ENCODE measurements around the gene ITGA5.

ITGA5 gene

DNA sequence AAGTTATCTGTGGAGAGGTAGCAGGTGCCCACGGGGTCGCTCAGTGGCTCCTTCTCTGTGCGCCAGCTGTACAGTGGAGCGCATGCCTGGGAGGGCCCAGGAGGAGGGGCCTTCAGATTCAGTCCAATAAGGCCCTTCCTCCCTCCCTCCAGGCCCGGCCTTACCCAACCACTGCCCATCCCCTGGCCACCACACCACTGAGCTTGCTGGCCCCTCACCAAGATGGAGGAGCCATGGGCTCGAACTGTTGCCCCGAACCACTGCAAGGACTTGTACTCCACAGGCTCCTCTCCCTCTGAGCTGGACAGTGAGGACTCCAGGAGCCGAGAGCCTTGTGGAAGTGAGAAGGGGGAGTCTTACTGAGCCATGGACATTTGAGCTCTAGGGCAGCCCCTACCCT, 9.8 kb downstream of the ITGA5 start:
- FAIRE-seq = no peak

DNA sequence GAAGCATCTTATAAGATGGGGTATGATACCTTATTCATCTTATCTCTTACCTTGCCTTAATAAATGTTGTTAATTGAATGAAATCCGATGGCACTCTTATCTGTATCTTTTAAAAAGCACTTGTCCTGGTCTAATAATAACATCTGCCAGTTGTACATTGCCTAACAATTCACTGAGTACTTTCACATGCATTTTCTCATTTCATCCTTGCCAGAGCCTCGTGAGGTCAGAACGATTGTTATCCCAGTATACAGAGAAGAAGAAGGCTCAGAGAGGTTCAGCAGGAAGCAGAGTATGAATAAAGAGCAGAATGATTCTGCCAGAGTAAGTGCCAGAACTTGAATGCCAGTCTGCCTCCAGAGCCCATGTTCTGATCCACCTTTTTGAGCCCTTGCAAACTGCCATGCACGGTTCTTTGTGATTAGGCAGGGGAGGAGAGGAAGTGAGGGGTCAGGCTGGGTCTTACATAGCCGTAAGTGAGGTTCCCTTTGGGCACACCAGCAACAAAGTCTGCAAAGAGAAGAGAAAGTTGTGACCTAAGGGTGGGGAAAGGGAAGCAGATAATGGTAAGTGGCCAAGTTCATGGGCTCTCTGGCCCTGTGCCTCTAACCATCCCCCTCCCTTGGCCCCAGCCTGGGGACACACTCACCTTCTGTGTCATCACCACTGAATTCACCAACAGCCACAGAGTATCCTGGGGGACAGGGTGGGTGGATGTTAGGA, 11.7 kb downstream of the ITGA5 start:
- no peak for FAIRE-seq

DNA sequence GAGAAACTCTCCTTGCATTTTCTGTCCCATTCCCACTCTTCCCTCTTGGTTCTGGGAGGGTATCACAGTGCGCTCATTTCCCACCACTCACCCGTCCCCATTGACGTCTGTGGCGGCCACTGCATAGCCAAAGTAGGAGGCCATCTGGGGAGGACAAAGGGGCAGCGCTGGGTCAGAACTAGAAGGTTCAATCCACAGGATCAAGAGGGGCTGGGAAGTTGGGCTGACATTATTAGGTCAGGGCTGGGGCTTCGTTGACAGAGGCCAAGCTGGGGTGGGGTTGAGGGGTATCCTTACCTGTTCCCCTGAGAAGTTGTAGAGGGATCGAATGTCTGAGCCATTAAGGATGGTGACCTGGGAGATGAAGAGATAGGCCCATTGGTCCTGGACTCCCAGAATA, 13.5 kb downstream of the ITGA5 start:
- no peak for FAIRE-seq

DNA sequence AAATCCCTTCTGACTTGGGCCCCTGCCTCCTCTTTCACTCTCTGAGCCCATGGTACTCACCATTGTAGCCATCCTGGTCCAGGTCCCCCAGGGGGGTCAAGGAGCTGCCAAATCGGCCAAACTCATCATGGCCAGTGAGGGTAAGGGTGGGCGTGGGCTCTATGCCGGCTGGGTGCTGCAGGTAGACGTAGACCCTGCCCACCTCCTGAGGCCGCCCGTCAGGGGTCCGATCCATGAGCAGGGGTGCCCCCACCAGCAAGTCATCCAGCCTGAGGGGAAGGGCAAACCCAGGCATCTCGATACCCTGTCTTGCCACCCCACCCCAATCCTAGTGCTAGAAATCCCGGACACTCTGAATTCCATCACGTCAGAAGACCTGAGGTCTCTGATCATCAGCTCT, 14.0 kb downstream of the ITGA5 start:
- FAIRE-seq = no peak

DNA sequence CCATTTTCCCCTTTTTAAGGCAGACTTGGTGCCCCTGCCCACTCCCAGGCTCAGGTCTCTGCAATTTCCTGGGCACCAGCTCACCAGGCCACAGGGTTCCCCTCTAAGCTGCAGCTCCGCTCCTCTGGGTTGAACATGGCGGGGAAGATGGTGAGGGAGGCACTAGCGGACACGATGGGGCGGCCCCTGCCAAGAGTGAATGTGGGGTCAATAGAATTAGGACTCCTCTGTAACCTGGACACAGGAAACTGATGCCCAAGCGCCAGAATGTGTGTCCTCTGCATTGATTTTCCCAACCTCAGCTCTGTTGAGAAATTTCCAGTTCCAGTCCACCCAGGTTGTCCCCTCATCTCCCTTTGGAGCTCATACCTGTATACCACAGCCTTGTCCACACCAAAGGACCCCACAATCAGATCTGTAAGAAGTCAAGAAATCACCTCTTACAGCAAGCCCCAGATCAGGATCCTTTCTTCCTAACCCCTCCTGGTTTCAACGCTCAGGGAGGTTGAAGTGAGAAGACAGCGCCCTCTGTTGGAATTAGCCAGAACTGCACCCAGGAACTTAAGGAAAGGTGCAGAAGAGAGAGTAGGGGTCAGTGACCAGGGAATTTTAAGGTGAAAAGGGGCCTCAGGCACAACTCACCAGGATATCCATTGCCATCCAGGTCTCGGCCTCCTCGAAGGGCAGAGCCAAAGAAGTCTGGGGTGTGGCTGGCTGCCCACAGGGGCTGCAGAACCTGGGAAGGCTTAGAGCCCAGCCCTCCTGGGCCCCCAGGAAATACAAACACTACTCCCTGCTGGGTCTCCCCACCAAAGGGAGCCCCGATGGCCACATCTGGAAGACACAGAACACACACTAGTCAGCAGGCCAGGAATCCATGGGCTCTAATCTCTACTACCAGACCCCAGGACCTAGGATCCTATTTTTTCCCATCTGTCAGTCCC, 14.7 kb downstream of the ITGA5 start:
- no peak for FAIRE-seq

DNA sequence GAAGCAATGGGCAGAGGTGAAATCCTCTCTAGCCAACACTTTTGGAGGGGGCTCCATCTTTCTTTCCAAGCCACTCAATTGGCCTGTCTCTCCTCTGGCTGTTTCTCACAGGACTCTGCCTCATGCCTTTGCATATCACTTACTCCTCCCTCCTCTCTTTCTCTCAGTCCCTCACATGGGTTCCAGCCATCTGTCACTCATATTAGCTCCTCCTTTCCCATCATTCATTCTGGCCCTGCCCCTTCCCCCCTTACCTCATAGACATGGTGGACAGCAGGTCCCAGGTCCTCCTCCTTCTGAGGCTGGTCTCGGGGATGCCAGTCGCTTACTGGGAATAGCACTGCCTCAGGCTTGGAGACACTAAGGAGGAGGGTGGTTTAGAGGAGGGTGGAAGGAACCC, 17.9 kb downstream of the ITGA5 start:
- FAIRE-seq = no peak

DNA sequence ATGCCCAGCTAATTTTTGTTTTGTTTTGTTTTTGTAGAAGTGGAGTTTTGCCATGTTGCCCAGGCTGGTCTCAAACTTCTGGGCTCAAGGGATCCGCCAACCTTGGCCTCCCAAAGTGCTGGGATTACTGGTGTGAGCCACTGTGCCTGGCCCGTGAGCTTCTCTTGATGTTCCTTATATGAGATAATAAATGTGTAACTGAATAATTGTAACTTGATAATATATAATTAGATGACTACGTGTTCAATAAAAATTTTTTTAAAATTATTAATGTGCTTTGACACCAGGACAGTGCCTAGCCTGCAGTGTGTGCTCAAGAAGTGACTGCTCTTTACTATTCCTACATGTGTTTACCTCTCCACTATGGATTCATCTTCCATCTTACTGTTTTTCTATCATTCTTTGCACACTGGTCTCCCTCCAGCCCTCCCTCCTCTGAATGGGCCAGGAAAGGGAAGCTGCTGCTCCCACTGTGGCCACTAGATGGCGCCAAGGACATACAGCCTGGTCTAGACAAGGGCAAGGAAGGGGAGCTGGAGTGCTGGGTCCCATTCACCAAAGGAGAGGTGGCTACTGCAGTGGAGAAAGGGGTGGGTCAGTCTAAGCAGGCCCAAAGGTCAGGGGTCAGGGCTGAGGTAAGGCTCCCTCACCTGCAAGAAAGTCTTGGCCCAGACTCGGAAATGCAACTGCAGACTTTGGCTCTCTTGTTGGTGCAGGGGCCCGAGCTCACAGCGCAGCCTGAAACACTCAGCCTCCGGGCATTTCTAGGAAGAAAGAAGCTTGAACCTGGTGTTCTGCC, 19.9 kb downstream of the ITGA5 start:
- peak; percentile 25 for FAIRE-seq

DNA sequence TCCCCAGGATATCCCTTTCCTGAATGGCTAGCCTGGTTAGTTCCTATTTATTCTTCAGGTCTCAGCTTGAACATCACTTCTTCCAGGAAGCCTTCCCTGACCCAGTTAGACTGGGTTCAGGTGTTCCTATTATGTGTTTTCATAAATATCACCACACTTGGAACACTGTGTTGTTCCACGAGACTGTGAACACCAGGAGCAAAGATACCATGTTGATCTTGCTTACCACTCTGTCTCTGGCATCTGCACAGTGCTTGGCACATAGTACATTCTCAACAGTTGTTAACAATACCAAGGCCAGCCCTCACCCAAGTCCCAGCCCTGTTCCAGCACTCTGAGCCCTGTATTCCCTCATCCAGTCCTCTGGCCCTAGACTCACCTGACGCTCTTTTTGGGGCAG, 20.8 kb downstream of the ITGA5 start:
- FAIRE-seq = no peak

DNA sequence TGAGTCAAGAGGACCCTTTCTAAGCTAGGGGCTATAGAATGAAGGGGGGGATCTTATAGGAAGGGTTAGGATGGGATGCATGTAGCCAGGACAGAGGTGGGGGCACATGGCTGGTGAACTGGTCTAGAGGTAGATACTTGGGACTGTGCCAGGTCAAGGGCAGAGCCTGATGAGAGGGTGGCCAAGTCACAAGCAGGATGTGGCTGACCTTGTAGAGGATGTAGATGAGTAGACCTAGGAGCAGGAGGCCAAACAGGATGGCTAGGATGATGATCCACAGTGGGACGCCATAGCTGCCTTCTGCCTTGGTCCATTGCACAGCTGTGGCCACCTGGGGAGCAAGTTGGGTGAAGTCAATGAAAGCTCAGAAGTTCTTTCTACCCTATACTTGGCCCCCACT, 21.9 kb downstream of the ITGA5 start:
- no peak for FAIRE-seq

DNA sequence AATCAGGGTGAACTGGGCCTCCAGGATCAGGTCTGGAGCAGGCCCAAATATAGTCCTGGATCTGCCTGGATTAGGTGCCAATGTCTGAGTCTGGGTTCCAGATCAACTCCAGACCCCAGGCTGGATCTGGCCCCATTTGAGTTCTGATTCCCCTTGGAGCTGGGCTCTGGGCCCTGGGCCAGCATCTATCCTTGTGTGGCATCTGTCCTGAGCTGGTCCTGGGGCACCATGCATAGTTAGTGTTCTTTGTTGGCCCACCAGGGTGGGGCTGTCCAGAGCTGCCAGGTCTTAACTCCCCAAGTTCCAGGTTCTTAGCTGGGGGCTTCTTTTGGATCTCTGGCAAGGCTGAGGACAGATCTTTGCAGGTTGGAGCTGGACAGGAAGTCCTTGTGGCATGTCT, 23.5 kb downstream of the ITGA5 start:
- no peak for FAIRE-seq

DNA sequence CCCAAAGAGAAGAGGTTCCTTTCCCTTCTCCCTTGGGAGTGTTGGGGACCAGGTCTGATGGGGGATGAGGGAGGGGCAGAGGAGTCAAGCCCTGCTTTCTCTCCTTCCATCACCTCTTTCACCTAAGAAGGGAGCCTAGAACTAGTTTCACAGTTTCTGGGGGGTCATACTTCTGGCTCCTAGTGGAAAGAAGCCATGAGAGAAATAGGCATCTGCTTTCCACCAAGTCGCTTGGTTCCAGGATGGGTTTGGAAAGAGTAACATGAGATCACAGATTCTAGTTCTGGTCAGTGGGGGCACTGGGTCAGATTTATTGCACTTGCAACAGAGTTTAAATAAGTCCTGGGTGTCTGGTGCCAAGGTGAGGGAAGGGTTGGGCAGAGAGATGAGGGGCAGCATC, 24.1 kb downstream of the ITGA5 start:
- no peak for FAIRE-seq

DNA sequence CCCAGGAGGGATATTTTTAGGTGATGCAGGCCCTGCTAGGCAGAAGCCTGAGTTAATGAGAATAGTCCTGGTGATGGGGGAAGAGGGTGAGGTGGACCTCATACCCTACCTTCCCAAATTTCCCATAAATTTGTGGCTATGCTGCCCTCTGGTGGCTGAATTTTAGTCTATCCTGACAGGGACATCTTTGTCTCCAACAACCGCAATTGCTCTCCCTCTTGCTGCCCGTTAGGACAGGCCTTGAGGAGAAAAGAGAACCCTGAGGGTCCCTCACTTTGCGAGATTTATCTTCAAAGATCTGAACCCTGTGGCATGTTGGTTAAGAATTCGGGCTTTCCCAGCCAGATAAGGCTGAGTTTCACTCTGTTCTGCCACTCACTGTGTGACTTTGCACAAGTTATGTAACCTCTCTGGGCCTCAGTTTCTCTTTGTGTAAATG, 24.8 kb downstream of the ITGA5 start:
- FAIRE-seq = no peak

DNA sequence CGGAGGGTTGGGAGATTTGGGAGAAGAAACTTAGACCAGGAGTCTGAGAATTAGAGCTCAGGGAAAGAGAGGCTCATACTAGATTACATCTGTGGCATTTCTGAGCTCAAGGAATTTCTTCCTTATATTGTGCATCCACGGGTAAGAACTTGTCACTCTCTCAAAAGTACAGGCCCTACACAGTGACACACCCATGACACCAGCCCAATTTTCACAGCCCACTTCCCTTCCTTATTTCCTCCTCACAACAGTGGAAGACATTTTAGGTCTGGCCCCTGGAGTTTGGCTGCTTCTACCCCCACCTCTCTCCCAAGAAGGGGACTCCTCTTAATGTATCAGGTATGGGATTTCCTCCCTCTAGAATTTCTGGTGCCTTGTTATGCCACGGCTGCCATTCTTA, 25.3 kb downstream of the ITGA5 start:
- FAIRE-seq = no peak

DNA sequence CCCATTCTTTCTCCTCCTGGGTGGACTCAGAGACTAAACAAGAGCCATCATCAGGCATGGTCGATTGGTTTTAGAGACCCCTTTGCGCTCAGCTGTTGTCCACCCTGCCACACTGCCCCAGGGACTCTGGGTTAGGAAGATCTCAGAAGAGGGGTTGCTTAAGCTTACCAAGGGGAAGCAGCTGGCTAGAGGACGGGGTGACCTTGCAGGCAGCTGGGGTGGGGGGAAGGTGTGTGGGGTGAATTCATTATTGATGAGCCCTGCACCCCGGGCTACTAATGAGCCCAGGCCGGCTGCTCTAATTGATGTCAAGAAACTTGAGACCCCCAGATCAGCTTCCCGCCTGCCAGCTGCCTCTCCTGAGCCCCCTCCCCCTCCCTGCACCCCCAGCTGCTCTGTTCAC, 25.9 kb downstream of the ITGA5 start:
- FAIRE-seq = no peak

DNA sequence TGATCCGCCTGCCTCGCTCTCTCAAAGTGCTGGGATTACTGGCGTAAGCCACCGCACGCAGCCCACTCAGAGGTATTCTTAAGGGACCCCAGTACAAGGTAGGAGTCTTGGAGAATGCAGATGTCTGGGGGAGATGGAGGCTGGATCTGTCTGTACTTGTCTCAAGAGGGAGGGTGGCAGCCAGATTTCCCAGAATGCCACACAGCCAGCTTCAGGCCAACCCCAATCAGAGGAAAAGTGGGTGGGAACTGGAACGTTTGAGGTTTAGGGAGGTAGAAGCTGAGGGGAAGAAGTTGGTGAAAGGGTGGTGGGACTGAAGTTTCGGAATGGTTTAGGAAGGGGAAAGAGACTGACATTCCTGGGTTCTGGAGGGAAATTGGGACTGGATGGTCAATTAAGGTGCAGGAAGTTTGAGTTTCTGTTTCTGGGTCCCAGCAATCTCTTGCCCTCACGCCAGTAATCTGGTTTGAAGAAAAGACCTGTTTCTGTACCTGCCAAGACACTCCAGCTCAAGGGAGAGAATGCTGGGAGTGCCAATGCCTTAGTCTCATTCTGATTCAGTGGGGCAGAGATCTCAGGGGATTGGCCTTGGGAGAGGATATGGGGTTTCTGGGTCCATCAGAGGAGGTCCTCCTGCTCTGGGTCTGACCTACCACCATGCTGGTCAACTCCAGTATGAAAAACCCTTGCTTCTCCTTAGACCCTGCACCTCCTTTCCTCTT, 26.4 kb downstream of the ITGA5 start:
- FAIRE-seq = no peak

DNA sequence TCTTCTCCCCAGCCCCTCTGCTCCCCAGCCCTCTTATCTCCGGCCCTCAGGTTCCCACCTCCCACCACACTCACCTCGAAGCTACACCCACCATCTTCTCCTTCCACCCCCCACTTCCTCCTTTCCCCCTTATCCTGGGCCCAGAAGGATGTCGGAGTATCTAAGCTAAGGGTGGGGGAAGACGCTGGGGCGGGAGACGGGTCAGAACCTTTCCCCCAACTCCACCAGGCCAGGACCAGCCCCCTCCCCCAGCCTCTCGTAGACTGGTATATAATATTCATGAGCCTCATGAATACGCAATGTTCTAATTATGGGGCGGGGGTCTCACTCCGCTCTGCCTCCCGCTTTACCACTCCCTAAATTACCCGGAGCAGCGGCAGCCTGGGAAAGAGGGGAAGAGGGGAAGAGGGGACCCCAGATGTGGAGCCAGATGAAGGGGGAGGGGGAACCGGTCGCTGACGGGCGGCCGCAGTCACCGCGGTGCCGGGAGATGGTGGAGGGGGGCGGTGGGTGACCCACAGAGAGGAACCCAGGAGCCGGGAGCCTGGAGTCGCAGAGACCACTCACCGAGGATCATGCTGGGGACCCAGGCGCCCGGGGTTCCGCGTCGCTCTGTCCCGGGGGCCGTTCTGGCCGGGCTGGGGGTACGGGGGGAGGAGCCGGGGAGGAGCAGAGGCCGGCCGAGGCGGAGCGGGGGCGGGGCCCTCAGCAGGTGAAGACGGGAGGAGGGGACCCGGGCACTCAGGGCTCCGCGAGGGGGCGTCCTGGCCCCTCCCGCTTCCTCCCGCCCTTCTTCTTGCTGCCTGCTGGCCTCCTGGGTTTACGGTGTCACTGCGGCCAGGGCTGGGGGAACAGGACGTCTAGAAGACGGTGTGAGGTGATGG, 28.2 kb downstream of the ITGA5 start:
- FAIRE-seq = no peak

DNA sequence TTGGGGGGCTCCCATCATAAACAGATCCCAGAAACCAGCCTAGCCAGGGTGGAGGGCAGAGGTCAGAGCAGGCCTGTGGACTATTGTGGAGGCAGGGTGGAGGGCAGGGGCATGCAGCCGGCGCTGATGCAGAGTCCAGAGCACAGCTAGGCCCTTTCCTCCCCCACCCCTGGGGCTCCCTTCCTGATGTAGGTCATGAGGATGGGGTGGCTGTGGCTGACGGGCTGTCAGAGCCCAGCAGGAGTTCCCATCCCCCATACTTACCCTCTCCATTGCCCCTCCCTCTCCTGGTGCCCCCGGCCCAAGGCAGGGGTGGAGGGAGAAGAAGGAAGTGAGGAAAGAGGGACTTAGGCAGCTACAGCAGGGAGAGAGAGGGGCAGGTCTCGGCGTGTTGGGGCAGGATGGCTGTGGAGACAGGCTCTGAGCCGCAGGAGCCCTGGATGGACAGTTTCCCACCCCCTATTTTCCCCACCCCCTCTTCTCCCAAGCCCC, 28.8 kb downstream of the ITGA5 start:
- no peak for FAIRE-seq

DNA sequence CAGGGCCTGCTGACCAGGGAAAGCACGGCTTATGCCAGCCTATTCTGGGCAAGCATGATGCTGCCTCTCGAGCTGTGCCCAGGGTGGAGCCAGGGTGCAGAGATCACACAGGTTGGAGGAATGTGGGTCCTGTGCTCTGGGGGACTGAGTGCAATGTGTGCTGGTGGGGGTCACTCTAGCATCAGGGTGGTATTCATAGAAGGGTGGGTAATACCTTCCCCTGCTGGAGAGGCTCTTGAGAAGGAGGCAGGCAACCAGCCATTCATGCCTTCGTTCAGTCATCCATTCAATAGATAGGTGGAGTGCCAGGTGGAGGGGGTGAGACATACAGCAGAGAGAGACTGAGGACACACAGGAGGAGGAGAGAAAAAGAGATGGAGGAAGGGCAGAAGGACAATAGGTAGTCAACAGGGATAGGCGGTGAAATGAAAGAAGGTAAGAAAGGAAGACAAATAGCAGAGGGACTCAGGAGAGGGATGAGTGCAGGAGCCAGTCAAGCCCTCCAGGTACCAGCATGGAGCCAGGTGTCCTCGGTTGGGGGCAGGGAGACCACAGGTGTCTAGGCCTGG, 29.4 kb downstream of the ITGA5 start:
- no peak for FAIRE-seq

DNA sequence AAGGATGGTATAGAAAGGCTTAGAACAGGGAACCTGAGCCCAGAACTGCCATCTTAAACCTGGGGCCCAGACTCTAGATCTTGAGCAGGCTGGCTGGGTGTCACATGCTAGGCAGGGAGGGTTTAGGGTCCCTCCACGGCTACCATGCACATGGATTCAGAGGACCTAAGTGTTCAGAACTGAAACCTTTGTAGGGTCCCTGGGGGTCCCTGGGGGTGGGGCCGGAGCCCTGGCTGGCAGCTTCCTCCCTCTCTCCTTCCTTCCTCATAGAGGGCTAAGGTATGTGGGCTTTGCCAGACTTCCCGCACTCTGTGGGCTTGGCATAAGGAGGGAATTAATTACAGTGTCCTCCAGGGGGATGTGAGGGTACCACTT, 29.9 kb downstream of the ITGA5 start:
- no peak for FAIRE-seq

DNA sequence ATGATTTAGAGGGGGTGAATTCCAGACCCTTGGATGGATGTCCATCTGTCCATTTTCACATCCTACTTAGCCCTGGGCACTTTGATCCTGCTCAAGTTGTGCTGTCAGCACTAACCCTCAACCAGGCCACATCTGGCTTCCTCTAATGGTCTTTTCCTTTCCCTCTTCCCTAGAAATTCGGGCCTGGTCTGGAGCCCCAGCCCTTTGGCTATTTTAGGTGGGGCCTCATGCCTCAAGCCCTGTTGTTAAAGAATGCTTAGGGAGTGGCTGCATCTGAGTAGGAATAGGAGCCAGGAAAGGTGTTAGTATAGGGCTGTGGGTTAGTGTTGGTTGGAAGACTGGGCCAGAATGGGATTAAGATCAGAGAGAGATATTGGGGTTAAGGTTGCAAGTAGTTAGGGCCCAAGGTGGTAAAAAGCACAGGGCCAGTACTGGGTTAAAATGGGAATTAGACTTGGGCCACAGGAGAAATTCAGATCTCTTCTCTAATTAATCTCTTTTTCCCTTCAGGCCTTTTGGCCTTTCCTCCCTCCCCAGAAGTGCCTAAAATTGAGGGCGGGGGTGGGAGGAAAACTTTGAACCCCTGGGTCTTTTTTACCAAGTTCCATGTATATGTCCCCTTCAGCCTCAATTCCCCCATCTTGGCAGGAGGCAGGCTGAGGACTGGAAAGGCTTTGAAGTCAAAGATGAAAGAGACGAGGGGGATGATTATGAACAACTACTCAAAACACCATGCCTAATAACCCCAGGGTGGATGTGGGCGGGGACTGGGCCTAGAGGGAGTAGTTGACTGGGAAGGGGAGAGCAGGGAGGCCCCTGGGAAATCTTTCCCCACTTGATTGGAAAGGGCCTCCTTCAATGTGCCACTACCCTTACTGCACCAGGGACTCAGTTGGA, 30.6 kb downstream of the ITGA5 start:
- FAIRE-seq = no peak
